ENCODE results near the gene ZNF630. TPM values are rescaled to one million over a fixed set of nuclear protein-coding genes. Genes with fewer than 3 reads are reported as not detected.
A peak's percentile ranks its signal among the peaks of the same experiment; 100 is the strongest.
"Not testable (repeated sequence)": the region's sequence is repeated elsewhere in the genome, so short reads cannot be mapped to it uniquely, and the experiment has no call there.

Gene ZNF630
- total and polyA plus RNA-seq, 12 donors, result 0.96 to 3.5 (median 2.5) TPM

- TF ChIP-seq, protein P1, sequence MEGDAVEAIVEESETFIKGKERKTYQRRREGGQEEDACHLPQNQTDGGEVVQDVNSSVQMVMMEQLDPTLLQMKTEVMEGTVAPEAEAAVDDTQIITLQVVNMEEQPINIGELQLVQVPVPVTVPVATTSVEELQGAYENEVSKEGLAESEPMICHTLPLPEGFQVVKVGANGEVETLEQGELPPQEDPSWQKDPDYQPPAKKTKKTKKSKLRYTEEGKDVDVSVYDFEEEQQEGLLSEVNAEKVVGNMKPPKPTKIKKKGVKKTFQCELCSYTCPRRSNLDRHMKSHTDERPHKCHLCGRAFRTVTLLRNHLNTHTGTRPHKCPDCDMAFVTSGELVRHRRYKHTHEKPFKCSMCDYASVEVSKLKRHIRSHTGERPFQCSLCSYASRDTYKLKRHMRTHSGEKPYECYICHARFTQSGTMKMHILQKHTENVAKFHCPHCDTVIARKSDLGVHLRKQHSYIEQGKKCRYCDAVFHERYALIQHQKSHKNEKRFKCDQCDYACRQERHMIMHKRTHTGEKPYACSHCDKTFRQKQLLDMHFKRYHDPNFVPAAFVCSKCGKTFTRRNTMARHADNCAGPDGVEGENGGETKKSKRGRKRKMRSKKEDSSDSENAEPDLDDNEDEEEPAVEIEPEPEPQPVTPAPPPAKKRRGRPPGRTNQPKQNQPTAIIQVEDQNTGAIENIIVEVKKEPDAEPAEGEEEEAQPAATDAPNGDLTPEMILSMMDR (IDR thresholded peaks at IDR 0.05), result no peak
- no peaks in the 10 kb centered on the region for H3K36me3 ChIP-seq
- DNase-seq, result no peak
- intact Hi-C loops (cut with DNase I), result no loop called here
- peaks cover 0 to 3% (median 0%) of the 10 kb centered on the region in 7 donors for H3K27me3 ChIP-seq
- H3K9me3 ChIP-seq, result peaks cover 0 to 9% (median 0%) of the 10 kb centered on the region in 11 donors
- no peak overlapping the region for H3K4me3 ChIP-seq
- H3K27ac ChIP-seq, result no peak overlapping the region
- 78 to 94% methylated on average over 3 of the region's 3 CpGs for WGBS, 2 donors
- no peaks in the 10 kb centered on the region for H3K4me1 ChIP-seq
- ATAC-seq, result no peak
These were observed 30.0 kb upstream of the ZNF630 start for GRCh38 chrX:48101443-48101842.

DNA sequence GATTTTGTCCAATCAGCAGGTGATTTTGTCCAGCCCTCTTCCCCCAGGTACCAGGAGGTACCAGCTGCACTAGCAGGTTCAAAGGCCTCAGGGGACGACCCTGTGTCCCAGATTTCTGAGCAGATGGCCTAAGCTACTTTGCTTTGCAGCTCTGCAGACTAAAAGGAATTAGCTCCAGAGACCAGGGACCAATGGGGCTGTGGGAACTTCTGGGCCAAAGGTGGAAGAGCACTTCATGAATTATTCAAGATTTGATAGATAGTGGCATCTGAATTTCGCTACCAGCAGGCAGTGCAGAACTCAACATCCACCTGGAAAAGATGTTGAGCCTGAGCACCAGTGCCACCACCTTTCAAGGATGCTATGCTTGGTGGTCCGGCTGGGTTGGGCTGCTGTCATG, 21.1 kb upstream of the ZNF630 start:
- H3K27me3 ChIP-seq; ATAC-seq; H3K4me1 ChIP-seq; H3K4me3 ChIP-seq; H3K9me3 ChIP-seq; H3K36me3 ChIP-seq; intact Hi-C loops (cut with DNase I); DNase-seq; H3K27ac ChIP-seq: not testable (repeated sequence)
- 81 to 90% methylated on average over 3 of the region's 3 CpGs for WGBS, 2 donors

- H3K9me3 ChIP-seq, result no peaks in the 10 kb centered on the region
- H3K4me1 ChIP-seq, result no peaks in the 10 kb centered on the region
- H3K27me3 ChIP-seq, result no peaks in the 10 kb centered on the region
- ATAC-seq (no peak), DNase-seq (no peak)
- WGBS, 2 donors, result 84 to 88% methylated on average over 5 of the region's 5 CpGs
- H3K27ac ChIP-seq, result no peak overlapping the region
- TF ChIP-seq, protein P1 (IDR thresholded peaks at IDR 0.05), result no peak
- H3K36me3 ChIP-seq, result no peaks in the 10 kb centered on the region
- intact Hi-C loops (cut with DNase I), result no loop called here
- no peak overlapping the region for H3K4me3 ChIP-seq
These were observed 18.7 kb upstream of the ZNF630 start for GRCh38 chrX:48090123-48090522.

DNA sequence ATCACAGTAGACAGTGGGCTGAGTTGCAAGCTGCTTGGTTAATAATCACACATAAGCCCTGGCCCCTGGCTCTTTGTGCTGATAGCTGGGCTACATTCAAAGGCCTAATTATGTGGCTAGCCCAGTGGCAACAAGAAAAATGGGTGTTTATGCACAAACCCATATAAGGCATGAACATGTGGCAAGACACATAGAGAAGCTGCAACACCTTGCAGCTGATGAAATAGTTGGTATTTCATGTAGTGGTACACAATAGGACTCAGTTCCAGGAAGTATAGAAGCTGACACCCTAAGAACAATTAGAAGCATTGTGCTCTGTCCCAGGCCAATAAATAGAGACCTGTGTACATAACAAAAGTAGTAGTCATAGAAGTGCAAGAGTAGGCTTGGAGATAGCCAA, 14.6 kb upstream of the ZNF630 start:
- no peaks in the 10 kb centered on the region for H3K36me3 ChIP-seq
- peak in 1 of 8 donors; percentile 22 for ATAC-seq
- no peak overlapping the region for H3K4me3 ChIP-seq
- intact Hi-C loops (cut with DNase I), result loop anchor here in 4 of 10 donors (10.0 kb wide), 1 partner anchor 409 kb away; no protein-coding TSS in a partner anchor
- DNase-seq, result no peak
- no peaks in the 10 kb centered on the region for H3K4me1 ChIP-seq
- no peaks in the 10 kb centered on the region for H3K9me3 ChIP-seq
- no peak overlapping the region for H3K27ac ChIP-seq
- no peaks in the 10 kb centered on the region for H3K27me3 ChIP-seq
- TF ChIP-seq, protein P1 (IDR thresholded peaks at IDR 0.05), result no peak

DNA sequence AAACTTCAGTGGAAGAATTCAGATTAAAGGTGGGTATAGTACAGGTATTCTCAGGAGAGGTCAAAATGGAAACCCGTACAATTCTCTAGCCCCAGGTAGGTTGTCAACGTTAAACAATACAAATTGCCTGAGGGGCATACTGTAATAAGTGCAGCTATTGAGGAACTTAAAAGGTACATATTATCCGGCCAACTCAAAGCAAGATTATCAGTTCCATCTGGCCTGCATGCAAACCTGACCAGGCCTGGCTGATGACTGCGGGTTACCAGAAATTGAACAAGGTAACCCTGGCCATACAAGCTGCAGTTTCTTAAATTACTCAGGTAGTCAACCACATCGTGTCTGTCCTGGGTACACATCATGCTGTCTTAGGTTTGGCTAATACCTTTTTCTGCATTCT, 12.3 kb upstream of the ZNF630 start:
- TF ChIP-seq, protein P1 (IDR thresholded peaks at IDR 0.05), result no peak
- no peaks in the 10 kb centered on the region for H3K36me3 ChIP-seq
- no peak overlapping the region for H3K4me3 ChIP-seq
- no peak overlapping the region for H3K27ac ChIP-seq
- ATAC-seq (no peak), DNase-seq (no peak)
- 87 to 90% methylated on average over 5 of the region's 5 CpGs for WGBS, 2 donors
- H3K9me3 ChIP-seq, result no peaks in the 10 kb centered on the region
- H3K27me3 ChIP-seq, result peaks cover 0 to 5% (median 0%) of the 10 kb centered on the region in 7 donors
- intact Hi-C loops (cut with DNase I), result loop anchor here in 5 of 10 donors (5.0 to 10.0 kb wide), 2 partner anchors 409 to 411 kb away; no protein-coding TSS in a partner anchor
- H3K4me1 ChIP-seq, result no peaks in the 10 kb centered on the region
